ENCODE data around the gene TMEM138. TPM values are rescaled to one million over a fixed set of nuclear protein-coding genes. Genes with fewer than 3 reads are reported as not detected.

The TMEM138 gene
- polyA plus RNA-seq, 1 experiment, result 55.6 TPM

DNA sequence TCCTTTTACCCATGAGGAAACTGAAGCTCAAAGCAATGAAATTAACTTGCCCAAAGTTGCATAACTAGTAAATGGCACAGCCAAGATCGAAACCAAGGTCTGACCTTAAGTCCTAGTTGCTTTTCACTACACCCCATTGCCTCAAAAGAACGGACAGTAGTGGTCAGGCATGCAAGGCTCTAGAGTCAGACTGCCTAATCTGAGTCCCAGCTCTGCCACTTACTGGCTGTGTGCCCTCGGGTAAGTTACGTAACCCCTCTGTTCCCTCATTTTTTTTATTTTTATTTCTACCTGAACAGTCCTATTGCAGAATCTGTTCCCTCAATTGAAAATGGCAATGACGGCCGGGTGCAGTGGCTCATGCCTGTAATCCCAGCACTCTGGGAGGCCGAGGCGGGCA lies 10.1 kb upstream of the TMEM138 start:
- ChIA-PET CTCF (interaction anchor here (2.1 kb wide), 1 partner anchor 16 kb away, joined by 10 read pairs; no protein-coding TSS in a partner anchor), POLR2A (no interaction called here)
- no peak overlapping the region for H3K4me3 ChIP-seq (ENCODE audit: low read depth, low read length)
- TF ChIP-seq, protein P1, sequence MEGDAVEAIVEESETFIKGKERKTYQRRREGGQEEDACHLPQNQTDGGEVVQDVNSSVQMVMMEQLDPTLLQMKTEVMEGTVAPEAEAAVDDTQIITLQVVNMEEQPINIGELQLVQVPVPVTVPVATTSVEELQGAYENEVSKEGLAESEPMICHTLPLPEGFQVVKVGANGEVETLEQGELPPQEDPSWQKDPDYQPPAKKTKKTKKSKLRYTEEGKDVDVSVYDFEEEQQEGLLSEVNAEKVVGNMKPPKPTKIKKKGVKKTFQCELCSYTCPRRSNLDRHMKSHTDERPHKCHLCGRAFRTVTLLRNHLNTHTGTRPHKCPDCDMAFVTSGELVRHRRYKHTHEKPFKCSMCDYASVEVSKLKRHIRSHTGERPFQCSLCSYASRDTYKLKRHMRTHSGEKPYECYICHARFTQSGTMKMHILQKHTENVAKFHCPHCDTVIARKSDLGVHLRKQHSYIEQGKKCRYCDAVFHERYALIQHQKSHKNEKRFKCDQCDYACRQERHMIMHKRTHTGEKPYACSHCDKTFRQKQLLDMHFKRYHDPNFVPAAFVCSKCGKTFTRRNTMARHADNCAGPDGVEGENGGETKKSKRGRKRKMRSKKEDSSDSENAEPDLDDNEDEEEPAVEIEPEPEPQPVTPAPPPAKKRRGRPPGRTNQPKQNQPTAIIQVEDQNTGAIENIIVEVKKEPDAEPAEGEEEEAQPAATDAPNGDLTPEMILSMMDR (IDR thresholded peaks at IDR 0.05; ENCODE audit: insufficient read depth, low read depth, low read length), result no peak
- H3K27me3 ChIP-seq (ENCODE audit: control insufficient read depth, insufficient read depth, low read length), result no peaks in the 10 kb centered on the region
- H3K36me3 ChIP-seq (ENCODE audit: control insufficient read depth, insufficient read depth, low read length), result peaks cover 13% of the 10 kb centered on the region
- no peak for DNase-seq (ENCODE audit: low read depth)

DNA sequence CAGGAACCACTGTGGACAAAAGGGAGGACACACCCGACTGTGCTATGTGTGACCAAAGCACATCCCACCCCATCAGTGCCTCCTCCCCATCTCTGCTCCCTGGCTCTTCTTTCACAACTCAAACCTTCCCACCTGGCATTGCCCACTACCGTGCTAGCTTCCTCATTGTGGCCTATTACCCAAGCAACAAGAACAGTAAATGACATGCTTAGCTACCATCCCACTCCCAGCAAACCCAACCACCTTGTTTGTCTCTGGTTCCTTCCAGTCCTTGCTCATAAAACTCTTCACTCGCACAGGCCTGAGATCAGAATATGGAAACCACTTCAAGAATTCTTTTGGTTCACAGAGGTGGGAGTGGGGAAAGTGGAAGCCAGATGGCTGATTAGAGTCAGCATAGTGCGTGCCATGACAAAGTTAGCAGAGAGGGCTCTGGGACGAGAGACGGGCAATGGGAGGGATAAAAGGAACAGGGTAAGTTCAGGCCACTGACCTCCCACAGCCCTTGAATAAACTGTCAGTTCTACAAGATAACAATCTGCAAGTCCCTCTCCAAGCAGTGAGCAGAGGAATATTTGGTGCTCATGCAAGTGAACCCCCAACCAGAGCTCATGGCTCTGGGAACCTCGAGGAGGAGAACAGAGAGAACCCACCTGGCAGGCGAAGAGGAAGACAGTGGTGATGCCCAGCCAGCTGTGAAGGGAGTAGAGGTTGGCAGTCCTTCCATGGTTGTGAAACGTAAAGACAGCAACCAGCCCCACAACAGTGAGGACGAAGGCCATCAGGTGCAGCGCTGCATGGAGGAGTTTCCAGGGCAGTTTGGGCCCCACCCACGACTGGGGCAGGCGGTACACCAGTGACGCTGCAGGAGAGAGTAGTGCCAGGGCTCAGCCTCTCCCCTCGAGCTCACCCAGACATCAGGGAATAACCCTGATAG lies 8.8 kb upstream of the TMEM138 start:
- H3K4me3 ChIP-seq (ENCODE audit: low read depth, low read length), result no peak overlapping the region
- no peak for DNase-seq (ENCODE audit: low read depth)
- TF ChIP-seq, protein P1 (IDR thresholded peaks at IDR 0.05; ENCODE audit: insufficient read depth, low read depth, low read length), result no peak
- ChIA-PET CTCF (interaction anchor here (1.6 to 2.1 kb wide), 2 partner anchors 17 kb away, joined by 10 to 12 read pairs; no protein-coding TSS in a partner anchor), POLR2A (no interaction called here)
- H3K36me3 ChIP-seq (ENCODE audit: control insufficient read depth, insufficient read depth, low read length), result peaks cover 13% of the 10 kb centered on the region
- H3K27me3 ChIP-seq (ENCODE audit: control insufficient read depth, insufficient read depth, low read length), result no peaks in the 10 kb centered on the region

DNA sequence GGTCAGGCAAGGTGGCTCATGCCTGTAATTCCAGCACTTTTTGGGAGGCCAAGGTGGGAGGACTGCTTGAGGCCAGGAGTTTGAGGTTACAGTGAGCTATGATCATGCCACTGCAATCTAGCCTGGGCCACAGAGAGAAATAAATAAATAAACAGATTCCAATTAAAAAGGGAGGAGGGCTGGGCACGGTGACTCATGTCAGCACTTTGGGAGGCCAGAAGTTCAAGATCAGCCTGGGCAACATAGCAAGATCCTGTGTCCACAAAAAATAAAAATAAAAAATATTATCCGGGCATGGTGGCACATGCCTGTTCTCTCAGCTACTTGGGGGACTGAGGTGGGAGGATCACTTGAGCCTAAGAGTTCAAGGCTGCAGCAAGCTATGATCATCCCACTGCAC lies 8.0 kb upstream of the TMEM138 start:
- TF ChIP-seq, protein P1 (IDR thresholded peaks at IDR 0.05; ENCODE audit: insufficient read depth, low read depth, low read length), result no peak
- Histone ChIP-seq H3K4me3 (ENCODE audit: low read depth, low read length) (no peak overlapping the region), H3K27me3 (ENCODE audit: control insufficient read depth, insufficient read depth, low read length) (no peaks in the 10 kb centered on the region), H3K36me3 (ENCODE audit: control insufficient read depth, insufficient read depth, low read length) (peaks cover 12% of the 10 kb centered on the region)
- DNase-seq (ENCODE audit: low read depth), result no peak
- CTCF ChIA-PET, result interaction anchor here (0.6 to 1.6 kb wide), 3 partner anchors 18 to 555 kb away, joined by 4 to 12 read pairs (median 4); no protein-coding TSS in a partner anchor
- POLR2A ChIA-PET, result no interaction called here

DNA sequence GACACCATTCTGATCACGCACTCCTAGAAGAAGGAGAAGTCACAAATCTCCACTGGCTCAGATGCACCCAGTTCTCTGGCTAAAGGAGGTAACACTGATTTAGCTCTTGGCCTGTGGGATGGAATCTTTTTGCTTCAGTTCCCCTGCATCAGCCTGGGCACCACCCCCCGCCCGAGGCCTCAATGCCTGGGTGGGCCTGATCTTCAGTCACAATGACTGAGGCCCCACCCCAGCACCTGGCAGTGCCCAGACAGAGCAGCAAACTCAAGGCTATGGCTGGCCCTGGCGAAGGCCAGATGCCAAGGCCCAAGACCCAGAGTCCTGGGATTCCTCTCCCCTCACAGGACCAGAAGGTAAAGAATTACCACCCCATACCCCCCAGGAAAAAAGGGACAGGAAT lies 5.5 kb upstream of the TMEM138 start:
- Histone ChIP-seq H3K36me3 (ENCODE audit: control insufficient read depth, insufficient read depth, low read length) (peaks cover 1% of the 10 kb centered on the region), H3K27me3 (ENCODE audit: control insufficient read depth, insufficient read depth, low read length) (no peaks in the 10 kb centered on the region), H3K4me3 (ENCODE audit: low read depth, low read length) (no peak overlapping the region)
- TF ChIP-seq, protein P1 (IDR thresholded peaks at IDR 0.05; ENCODE audit: insufficient read depth, low read depth, low read length), result no peak
- CTCF ChIA-PET, result interaction anchor here (0.7 to 1.2 kb wide), 3 partner anchors 9 to 29 kb away, joined by 3 to 5 read pairs (median 3); no protein-coding TSS in a partner anchor
- POLR2A ChIA-PET, result no interaction called here
- no peak for DNase-seq (ENCODE audit: low read depth)

DNA sequence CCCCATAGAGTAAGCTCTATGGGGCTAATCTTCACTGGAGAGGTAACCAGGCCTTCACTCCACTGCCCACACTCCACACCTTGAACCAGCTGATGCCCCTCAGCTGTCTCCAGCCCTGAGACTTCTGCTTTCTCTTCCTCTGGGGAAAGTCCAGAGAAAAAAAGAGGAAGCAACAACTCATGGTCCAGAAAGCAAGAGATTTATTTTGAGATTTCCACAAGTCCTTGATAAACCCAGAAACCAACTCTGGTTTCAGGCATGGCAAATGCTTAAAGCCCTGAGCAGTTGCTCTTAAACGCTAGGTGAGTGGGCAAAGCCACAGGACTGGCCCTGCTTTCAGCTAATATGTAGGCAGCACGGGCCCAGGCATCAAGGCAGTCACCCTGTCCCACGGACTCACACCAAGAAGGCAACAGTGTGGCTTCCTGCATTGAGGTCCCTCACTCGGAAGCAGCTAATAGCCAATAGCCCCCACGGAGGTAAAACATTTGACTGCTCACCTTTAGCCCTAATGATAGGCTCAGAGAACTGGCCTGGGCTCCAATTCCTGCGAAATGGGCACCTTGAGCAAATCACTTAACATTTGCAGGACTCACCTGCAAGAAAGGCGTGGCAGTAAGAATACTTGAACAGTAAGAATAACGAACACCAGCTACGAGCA lies 4.8 kb upstream of the TMEM138 start:
- no peak for DNase-seq (ENCODE audit: low read depth)
- CTCF ChIA-PET, result interaction anchor here (1.0 to 2.1 kb wide), 3 partner anchors 10 to 28 kb away, joined by 3 to 8 read pairs (median 3); no protein-coding TSS in a partner anchor
- TF ChIP-seq, protein P1 (IDR thresholded peaks at IDR 0.05; ENCODE audit: insufficient read depth, low read depth, low read length), result no peak
- Histone ChIP-seq H3K36me3 (ENCODE audit: control insufficient read depth, insufficient read depth, low read length) (peaks cover 1% of the 10 kb centered on the region), H3K27me3 (ENCODE audit: control insufficient read depth, insufficient read depth, low read length) (no peaks in the 10 kb centered on the region), H3K4me3 (ENCODE audit: low read depth, low read length) (no peak overlapping the region)
- POLR2A ChIA-PET, result no interaction called here
